T-helper 2 cell treated with Interferon-gamma antibody and Interleukin-4, amounts not matched to agents 100 ng/mL and 5 ng/mL, for 36 hours (primary cell): Measurements from ENCODE around the gene SRCAP. TPM values are rescaled to one million over a fixed set of nuclear protein-coding genes. Genes with fewer than 3 reads are reported as not detected.

Experiments
- intact Hi-C: fragments of 100-400 bp; cut with micrococcal nuclease; formaldehyde crosslinking; loops from one replicate; pipeline ENCODE4 v1.15.1; 2023
- total RNA-seq: library from RNA; stranded (reverse); gene quantifications from 2 replicates; pipeline ENCODE4 v1.2.3, GENCODE V29; 2022

SRCAP gene
- 81.8 and 88.3 TPM in 2 replicates for total RNA-seq

DNA sequence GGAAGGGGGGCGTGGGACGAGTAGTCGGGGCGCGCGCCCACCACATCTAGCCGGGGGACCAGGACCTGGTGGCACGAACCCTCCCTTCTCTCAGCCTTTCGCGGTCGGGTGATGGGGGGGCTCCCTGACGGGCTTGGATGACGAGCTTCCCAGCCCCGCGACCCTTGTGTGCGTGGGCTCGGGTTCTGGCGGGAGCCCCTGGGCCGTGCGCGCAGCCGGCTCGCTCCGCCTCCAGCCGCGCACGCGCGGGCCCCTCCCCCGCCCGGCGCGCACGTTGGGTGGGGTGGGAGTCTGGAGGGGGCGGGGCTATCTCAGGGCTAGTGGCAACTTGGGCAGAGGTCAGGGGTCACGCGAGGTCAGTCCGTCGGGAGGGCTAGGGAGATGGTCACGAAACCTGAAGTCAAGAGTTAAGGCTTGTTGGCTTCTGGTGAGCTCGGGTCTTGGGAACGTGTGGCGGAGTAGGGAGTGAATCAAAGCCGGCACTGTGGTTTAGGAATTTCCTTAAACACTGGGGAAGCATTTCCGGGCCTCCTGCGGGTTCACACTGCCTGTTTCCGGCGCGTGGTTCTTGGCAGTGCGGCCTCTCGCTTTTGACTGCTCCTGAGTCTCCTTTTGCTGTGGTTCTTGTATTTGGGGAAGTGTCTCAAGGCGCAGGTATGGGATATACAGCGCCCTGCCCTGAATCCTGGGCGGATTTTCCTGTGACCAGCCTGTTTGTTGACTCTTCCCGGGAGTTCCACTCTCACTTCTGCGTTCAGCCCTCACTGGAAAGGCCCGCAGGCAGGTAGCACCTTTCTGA lies at the start of gene SRCAP:
Gene SRCAP, plus strand, starts transcription at position 356 of the 799 bp plus-strand sequence. CDS start 1,654 bp downstream, outside the sequence.
- intact Hi-C loops, result loop anchor here (1.0 to 10.0 kb wide), 10 partner anchors 41 to 892 kb away; partner anchors contain the start of genes CFAP119, FBRS, MAZ and PRR14

DNA sequence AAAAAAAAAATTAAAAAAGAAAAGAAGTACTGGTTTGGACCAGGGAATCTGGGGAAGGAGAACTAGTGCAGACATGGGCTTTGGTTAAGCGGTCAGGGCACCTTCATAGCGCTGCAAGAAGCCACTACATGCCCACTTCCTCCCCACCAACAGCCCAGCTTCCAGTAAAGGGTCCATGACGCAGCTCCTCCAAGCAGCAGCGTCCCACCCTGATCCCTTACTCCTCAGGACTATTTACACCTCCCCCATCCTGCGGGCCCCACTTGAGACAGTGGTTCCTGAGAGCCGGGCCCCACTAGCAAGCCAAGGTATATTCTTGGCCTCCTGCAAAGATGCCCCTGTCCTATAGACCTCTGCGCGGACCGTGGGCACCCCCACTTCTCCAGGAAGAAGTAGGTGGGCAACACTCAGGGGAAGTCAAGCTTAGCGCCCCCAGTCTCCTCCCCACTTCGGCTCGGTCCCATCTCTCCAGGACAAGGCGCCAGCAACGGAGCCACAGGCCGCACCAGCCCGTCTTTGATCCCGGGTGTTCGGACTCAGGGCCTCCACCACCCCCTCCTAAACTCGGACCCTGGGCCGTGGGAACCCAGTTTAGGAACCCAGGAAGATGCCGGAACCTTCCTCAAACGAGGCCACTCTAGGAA lies 49.1 kb upstream of the SRCAP start:
- intact Hi-C loops, result loop anchor here (1.0 to 2.0 kb wide), 7 partner anchors 8 to 123 kb away; partner anchors contain the start of genes FBRS, ZNF764, ZNF768 and ZNF785

DNA sequence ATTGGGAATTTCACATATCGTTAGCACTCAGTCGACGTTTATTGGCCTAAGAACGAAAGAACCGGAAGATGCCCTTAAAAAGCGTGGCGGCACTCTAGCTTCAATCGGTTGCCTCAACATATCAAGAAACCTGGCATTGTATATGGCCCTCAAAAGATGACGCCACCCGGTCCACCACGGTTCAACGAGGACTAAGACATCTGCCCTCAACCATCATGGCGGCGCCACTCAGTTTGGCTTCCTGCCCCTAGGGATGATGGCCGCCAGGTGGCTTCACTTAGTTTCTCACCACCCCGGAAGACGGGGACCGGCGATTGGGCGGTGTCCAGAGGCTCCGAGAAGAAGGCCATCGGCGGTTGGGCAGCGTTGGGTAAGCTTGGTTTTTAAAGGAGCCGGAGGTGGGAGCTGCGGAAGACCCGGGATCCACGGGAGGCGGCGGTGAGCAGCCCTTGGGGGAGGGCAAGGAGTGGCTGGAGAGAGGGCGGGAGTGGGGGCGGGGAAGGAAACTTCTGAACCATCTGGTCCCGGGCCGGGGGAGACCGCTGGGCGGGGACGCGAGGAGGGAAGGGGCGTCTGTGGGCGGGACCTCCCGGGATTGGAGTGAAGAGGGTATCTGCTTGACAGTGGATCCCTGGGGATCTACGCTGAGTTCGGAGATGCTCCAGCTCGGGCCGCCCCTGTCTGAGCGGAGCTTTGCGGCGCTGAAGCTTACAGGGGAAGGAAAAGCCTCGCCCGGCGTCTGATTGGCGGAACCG lies 48.4 kb upstream of the SRCAP start, which contains the start of gene PRR14:
Gene PRR14, plus strand, starts transcription at position 592 of the 755 bp plus-strand sequence. CDS start 686 bp downstream, outside the sequence.
- intact Hi-C loops, result loop anchor here (1.0 to 2.0 kb wide), 7 partner anchors 8 to 124 kb away; partner anchors contain the start of genes FBRS, ZNF764, ZNF768 and ZNF785

DNA sequence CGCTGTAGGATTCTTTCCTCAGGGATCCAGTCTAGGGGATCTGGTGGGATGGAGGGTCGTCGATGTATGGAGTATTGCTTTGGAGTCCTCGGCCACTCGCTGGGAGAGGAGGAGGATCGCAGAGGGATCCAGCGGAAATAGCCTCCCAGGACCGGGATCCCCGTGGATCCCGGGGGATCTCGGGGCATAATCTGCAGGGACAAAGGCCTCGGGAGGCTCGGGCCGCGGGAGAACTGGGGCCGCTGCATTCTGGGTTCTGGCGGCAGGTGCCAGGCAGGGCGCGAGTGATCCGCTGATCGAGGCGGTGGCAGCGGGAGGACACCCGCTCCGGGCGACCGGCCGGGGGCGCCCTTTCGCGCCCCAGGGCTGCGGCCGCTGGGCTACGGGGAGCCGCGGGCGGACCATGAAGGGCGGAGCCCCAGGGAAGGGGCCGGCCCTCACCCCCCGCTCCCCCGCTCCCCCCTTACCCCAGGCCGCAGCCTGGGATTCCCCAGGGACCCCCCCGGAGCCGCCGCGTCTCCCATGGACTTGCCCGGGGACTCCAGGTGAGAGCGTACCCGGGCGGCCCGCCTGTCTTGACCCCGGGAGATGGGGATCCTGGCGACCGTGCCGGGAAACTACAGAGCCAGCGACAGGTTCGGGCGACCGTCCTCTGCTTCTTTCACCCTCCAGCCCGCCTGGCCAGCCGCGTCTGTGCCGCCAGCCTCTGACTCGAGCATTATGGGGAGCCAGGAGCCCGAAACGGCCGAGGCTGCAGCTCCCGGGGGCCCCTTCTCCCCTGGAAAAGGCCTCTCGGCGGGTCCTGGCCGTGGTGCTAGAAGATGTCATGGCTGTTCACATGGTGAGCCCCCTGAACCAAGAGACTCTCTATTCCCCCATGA lies 47.6 kb upstream of the SRCAP start:
- intact Hi-C loops, result loop anchor here (2.0 kb wide), 3 partner anchors 67 to 125 kb away; partner anchors contain the start of genes ZNF768 and ZNF785

DNA sequence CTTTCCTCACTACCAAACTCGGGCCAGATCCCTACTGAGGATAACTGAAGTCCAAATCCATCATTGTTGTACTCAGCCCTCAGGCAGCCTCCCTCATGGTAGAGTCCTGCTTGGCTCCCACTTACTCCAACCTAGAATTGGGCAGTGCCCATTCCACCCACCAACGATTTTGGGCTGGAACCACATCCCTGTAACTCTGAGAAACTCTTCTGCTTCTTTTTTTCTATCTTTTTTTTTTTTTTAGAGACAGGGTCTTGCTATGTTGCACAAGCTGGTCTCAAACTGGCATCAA lies 47.0 kb upstream of the SRCAP start:
- intact Hi-C loops, result no loop called here

DNA sequence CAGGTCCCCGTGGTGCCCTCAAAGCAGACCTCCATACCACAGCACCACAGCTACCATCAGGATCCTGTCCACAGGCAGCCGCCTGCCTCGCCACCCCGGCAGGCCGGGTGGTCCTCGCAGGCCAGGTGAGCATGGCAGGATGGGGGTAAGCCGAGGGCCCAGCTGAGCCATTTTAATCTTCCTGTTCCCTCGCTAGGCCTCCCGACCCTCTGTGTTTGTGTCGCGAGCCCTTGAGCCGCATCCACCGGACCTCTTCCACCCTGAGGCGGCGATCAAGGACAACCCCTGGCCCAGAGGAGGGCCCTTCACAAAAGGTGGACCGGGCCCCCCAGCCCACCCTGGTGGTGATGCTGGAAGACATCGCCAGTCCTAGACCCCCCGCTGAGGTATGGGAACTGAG lies 46.3 kb upstream of the SRCAP start:
- intact Hi-C loops, result no loop called here

DNA sequence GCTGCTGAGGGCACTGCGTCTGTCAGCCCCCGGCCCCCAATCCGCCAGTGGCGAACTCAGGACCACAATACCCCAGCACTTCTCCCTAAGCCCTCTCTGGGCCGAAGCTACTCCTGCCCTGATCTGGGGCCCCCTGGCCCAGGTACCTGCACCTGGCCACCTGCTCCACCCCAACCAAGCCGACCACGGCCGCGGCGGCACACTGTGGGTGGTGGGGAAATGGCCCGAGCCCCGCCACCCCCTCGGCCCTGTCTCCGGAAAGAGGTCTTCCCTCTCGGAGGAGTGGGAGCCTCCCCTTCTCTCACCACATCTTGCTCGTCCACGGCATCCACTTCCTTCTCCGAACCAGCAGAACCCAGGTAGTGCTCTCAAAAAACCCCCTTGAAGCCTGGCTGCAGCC lies 44.1 kb upstream of the SRCAP start:
- intact Hi-C loops, result loop anchor here (5.0 kb wide), 1 partner anchor 222 kb away; no protein-coding TSS in a partner anchor

DNA sequence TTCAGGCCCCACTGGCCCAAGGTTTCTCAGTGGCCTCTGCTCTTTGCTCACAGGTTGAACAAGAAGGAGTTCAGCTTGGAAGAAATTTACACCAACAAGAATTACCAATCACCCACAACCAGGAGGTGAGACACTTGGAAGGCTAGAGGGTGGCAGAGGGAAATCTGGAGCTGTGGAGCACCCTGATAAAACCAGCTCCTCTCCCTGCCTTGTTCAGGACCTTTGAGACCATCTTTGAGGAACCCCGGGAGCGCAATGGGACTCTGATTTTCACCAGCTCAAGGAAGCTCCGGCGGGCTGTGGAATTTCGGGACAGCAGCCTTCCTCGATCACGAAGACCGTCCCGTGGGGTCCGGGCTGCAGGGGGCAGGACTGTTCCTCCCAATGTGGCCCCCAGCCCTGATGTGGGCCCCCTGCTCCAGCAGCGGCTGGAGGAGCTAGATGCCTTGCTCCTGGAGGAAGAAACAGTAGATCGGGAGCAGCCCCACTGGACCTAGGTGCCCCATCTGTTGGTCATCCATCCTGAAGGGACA lies 43.1 kb upstream of the SRCAP start:
- intact Hi-C loops, result loop anchor here (5.0 kb wide), 1 partner anchor 221 kb away; no protein-coding TSS in a partner anchor

DNA sequence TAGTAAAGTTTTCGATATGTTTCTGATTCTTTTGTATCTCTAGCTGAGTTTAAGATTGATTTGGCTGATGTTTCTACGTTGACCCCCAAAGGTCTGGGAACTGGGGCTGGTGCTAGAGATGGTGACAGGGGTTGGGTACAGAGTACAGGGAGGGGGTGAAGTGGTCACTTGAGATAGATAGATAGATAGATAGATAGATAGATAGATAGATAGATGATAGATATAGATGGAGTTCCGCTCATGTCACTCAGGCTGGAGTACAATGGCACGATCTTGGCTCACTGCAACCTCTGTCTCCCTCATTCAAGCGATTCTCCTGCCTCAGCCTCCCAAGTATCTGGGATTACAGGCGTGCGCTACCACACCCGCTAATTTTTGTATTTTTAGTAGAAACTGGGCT lies 42.6 kb upstream of the SRCAP start:
- intact Hi-C loops, result loop anchor here (5.0 kb wide), 1 partner anchor 221 kb away; no protein-coding TSS in a partner anchor

DNA sequence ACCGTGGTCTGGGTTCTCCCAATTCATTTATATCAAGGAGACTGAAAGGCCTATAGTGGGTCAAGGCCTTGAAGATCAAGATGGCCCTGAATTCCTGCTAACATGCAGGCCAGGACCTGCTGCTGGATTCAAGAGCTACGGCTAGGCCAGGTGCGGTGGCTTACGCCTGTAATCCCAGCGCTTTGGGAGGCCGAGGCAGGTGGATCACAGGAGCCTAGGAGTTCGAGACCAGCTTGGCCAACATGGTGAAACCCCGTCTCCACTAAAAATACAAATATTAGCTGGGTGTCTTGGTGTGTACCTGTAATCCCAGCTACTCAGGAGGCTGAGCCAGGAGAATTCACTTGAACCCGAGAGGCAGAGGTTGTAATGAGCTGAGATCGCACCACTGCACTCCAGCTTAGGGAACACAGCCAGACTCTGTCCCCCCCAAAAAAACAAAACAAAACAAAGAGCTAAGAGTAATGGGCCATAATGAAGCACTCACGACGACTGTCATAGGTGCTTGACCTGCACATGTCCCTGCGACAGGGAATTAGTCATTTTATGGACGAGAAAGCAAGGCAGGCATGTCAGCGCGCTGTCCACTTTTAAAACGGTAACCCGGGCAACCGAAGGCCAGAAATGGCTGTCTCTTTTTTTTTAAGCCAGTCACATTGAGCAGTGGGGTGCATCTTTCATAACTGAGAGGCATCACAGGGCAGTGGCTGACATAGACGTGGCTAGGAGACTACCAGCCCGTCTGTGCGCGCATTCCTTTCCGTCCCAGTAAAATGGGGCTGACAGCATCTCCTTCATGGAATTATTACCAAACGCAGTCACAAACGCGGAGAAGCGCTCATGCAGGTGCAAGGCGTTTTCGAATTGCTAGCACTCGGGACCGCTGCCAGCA lies 41.8 kb upstream of the SRCAP start:
- intact Hi-C loops, result loop anchor here (5.0 kb wide), 1 partner anchor 220 kb away; no protein-coding TSS in a partner anchor

DNA sequence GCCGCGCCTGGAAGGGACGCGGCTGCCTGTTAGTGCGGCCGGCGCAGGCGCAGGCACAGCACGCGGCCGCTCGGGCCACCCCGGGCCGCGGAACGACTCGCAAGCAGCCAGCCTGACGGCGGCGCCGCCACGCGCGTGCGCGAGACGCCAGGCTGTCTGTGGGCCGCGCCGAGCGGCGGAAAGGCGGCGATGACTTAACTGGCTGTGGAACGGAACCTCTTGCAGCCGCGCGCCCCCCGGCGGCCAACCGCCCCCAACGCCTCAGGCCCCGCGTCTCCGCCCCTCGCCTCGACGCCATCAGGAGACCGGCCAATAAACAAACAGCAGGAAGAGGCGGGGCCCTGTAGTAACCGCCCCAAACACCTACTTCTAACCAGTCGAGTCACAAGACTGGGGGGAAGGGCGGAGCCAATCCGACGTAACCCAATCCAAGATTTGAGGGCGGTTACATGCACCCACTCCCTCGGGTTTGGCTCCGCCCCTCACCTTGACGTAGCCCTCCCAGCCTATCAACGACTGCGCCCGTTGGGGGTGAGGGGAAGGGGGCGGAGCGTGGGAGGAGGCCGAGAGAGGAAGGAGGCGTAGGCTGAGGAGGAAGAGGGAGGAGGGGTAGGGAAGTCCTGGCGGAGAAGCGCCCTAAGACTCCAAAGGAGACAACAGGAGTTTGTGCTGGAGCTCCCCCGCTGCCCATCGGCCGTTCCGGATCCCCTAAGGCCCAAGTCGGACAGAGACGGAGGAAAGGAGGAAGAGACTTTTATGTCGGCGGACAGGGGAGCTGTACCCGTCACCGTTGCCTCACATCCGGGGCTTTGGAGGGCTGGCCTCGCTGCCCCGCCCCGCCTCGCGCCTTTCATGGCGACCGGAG lies 40.9 kb upstream of the SRCAP start, which contains the start of gene FBRS:
Gene FBRS, plus strand, starts transcription at position 566 of the 865 bp plus-strand sequence. CDS start 1,088 bp downstream, outside the sequence.
- intact Hi-C loops, result loop anchor here (1.0 to 5.0 kb wide), 10 partner anchors 8 to 853 kb away; partner anchors contain the start of genes FBXL19, PRR14, TBC1D10B and ZNF764

DNA sequence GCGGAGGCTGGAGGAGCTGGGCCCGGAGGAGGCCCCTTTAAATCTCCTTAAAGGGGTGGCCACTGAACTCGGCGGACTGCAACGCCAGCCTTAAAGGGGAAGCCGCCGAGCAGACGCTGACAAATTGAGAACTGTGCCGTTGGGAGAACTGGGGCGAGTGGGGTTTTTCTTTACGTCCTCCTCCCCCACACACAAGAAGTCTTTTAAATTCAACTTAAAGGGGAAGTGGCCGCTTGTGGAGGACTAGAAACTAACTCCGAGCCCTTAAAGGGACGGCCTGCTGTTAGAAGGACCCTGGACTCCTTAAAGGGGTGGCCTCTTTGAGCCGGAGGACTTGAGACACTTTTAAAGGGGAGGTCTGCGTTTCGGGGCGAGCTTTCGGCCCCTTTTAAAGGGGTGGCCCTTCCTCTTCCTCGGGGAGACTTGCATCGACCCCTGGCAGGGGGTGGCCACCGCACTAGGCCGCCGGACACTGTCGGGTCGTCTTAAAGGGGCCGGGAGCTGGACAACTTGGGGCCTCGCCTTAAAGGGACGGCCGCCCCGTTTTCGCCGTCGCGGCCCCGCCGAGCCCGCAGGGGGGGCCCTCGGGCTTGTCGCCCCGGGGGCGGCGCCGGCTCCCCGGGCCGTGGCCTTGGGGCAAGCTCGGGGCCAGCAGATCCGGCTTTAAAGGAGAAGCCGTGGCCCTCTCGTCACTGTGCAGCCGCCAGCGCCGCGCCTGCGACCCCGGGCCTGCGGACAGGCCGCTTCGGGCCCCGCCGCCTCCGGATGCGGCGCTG lies 40.1 kb upstream of the SRCAP start:
- intact Hi-C loops, result loop anchor here (1.0 to 5.0 kb wide), 10 partner anchors 9 to 854 kb away; partner anchors contain the start of genes FBXL19, PRR14, TBC1D10B and ZNF764

DNA sequence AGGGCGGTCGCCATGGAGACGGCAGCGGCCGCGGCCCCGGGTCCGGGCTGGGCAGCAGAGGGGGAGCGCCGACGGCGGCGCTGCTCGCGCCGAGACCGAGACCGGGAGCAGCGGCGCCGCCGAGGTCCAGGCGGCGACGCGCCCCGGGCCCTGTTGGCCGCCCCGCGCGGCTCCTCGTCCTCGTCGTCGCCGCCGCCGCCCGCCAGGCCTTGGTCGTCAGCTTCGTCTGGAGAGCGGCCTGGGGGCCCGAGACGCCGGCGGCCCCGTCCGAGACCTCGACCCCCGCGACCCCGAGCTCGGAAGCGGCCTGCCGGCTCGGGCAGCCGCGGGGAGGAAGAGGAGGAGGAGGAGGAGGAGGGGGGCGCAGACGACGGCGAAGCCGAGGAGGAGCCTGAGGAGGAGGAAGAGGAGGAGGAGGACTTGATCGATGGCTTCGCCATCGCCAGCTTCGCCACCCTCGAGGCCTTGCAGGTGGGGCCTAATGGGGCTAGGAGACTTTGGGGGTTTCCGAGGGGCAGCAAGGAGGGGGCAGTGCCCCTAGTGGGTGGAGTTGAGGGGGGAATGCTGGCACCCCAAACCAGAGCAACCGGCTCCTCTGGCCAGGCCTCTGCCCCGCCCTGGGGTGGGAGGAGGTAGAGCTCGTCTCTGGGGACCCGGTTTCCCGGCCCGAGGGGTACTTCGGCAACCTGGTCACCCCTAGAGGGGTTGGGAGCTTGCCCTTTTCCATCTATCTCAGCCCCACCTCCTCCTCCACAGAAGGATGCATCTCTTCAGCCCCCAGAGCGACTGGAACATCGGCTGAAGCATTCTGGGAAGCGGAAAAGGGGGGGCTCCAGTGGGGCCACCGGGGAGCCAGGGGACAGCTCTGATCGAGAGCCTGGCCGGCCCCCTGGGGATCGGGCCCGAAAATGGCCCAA lies 39.2 kb upstream of the SRCAP start:
- intact Hi-C loops, result loop anchor here (1.0 to 5.0 kb wide), 5 partner anchors 35 to 855 kb away; partner anchors contain the start of gene ZNF768

DNA sequence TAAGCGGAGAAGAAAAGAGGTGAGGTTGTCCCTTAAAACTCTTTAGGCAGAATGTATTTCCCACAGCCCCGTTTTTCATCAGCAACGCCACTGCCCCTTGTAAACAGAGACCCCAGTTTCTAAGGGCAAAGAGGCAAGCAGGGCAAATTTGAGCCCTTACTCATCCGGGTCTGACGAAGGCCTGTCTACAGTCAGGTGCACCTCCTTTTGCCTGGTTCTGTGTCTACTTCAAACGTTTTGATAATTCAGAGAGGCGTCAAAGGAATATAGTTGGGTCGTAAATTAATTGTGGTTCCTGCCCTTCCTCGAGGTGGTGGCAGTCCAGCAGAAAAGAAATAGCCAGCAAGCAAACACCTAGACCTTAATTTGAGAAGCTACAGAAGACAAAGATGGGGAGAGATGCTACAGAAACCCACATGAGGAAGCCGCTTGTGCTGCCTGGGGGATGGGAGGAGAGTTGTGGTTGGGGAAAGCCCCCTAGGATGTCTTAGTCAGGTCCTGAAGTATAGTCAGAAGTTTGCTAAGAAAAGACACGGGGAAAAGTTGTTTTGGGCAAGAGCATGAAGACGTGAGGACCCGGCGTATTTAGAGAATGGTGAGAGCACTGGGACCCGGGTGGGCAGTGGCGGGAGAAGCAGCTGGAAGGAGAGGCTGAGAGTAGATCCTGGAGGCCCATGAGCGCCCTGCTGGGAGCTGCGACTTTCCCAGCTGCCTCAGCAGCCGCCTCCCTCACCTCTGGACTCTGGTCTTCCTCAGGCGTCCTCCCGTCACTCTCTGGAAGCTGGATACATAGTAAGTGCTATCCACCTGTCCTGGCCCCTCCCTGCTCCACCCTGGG lies 38.3 kb upstream of the SRCAP start:
- intact Hi-C loops, result loop anchor here (1.0 kb wide), 1 partner anchor 34 kb away; no protein-coding TSS in a partner anchor

DNA sequence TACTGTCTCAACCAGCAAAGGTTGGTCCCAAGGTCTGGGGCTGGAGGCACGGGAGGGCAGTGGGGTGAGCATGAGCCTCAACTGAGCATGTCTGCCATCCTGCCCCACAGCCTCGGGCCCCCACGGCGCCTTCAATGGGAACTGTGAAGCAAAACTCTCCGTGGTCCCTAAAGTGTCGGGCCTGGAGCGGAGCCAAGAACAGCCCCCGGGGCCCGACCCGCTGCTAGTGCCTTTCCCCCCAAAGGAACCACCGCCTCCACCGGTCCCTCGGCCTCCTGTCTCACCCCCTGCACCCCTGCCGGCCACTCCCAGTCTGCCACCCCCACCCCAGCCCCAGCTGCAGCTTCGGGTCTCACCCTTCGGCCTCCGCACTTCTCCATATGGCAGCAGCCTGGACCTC lies 36.5 kb upstream of the SRCAP start:
- intact Hi-C loops, result no loop called here
